CD14-positive monocyte (primary cell): ENCODE results near the gene OR2T33. TPM values are rescaled to one million over a fixed set of nuclear protein-coding genes. Genes with fewer than 3 reads are reported as not detected.
A peak's percentile ranks its signal among the peaks of the same experiment; 100 is the strongest.

Experiments
- DNase-seq, 3 donors: peaks; one replicate each; pipeline ENCODE4 v3.0.0-alpha.2; 2011 to 2022
- H2AFZ ChIP-seq: 2 replicates; pipeline ENCODE4 v1.6.0; 2012; ENCODE audit warnings: mild to moderate bottlenecking, low read depth, low read length, inconsistent platforms; ENCODE audit not compliant: insufficient read depth, poor library complexity, severe bottlenecking
- H3K27ac ChIP-seq, 2 donors: 1 replicate in 1 of 2; 2 replicates in 1 of 2; pipeline ENCODE4 v1.5.1; 2012 to 2013; ENCODE audit warnings: low read length in 2 of 2, control low read depth in 1 of 2, inconsistent platforms in 1 of 2, low read depth in 1 of 2, mild to moderate bottlenecking in 1 of 2
- H3K27me3 ChIP-seq, 2 donors: one replicate each; pipeline versions ENCODE4 v1.6.0 to v1.6.1; 2011 to 2013; ENCODE audit warnings: low read length in 2 of 2; ENCODE audit not compliant: control insufficient read depth in 2 of 2, insufficient read depth in 2 of 2
- H3K36me3 ChIP-seq, 2 donors: replicated peaks in 1 of 2; 1 replicate in 1 of 2; 2 replicates in 1 of 2; pipeline versions ENCODE4 v1.5.1 to v1.6.1; 2012 to 2013; ENCODE audit warnings: low read length in 2 of 2, control low read depth in 1 of 2, inconsistent platforms in 1 of 2, mild to moderate bottlenecking in 1 of 2; ENCODE audit not compliant: insufficient read depth in 2 of 2, control insufficient read depth in 1 of 2
- H3K4me1 ChIP-seq, 2 donors: 1 replicate in 1 of 2; 2 replicates in 1 of 2; pipeline versions ENCODE4 v1.5.1 to v1.6.1; 2012 to 2013; ENCODE audit warnings: low read length in 2 of 2, control low read depth in 1 of 2, inconsistent platforms in 1 of 2, mild to moderate bottlenecking in 1 of 2, moderate library complexity in 1 of 2; ENCODE audit not compliant: insufficient read depth in 2 of 2, control insufficient read depth in 1 of 2
- H3K4me2 ChIP-seq: replicated peaks from 2 replicates; pipeline ENCODE3; 2012; ENCODE audit warnings: low read length, moderate library complexity, mild to moderate bottlenecking; ENCODE audit not compliant: poor library complexity, severe bottlenecking; ENCODE audit errors: extremely low read depth
- H3K4me3 ChIP-seq, 3 experiments: fragments of 200-600 bp in 1 of 3; sonication (generic) in 1 of 3; replicated peaks in 1 of 3; 1 replicate in 2 of 3; 2 replicates in 1 of 3; pipeline ENCODE4 v1.5.1; 2011 to 2013; ENCODE audit warnings: low read length in 3 of 3, mild to moderate bottlenecking in 3 of 3, control low read depth in 2 of 3, low read depth in 2 of 3, inconsistent platforms in 1 of 3, moderate library complexity in 1 of 3
- H3K79me2 ChIP-seq: 2 replicates; pipeline ENCODE4 v1.6.0; 2012; ENCODE audit warnings: mild to moderate bottlenecking, control low read depth, inconsistent platforms, low read length, moderate library complexity; ENCODE audit not compliant: insufficient read depth
- H3K9ac ChIP-seq: 2 replicates; pipeline ENCODE4 v1.6.0; 2017; ENCODE audit warnings: low read length, mild to moderate bottlenecking; ENCODE audit not compliant: insufficient read depth, poor library complexity, severe bottlenecking
- H3K9me3 ChIP-seq, 2 donors: replicated peaks in 1 of 2; 1 replicate in 1 of 2; 2 replicates in 1 of 2; pipeline versions ENCODE4 v1.5.1 to v1.6.1; 2012 to 2013; ENCODE audit warnings: low read length in 2 of 2, control low read depth in 1 of 2; ENCODE audit not compliant: control insufficient read depth in 1 of 2, insufficient read depth in 1 of 2
- H4K20me1 ChIP-seq: 2 replicates; pipeline ENCODE4 v1.6.0; 2012; ENCODE audit warnings: mild to moderate bottlenecking, low read length, control low read depth, moderate library complexity; ENCODE audit not compliant: insufficient read depth
- H3K27ac Mint-ChIP-seq, 7 donors: one replicate each; pipeline ENCODE4 v1.8.0; 2020; ENCODE audit warnings: mild to moderate bottlenecking in 7 of 7, mixed read lengths in 7 of 7, moderate library complexity in 6 of 7, inconsistent platforms in 2 of 7
- H3K27me3 Mint-ChIP-seq, 3 donors: one replicate each; pipeline ENCODE4 v1.8.0; 2021 to 2022; ENCODE audit warnings: low read depth in 3 of 3, mild to moderate bottlenecking in 3 of 3, mixed read lengths in 3 of 3, moderate library complexity in 3 of 3, inconsistent platforms in 1 of 3
- H3K36me3 Mint-ChIP-seq, 2 donors: one replicate each; pipeline ENCODE4 v1.8.0; 2020; ENCODE audit warnings: mixed read lengths in 2 of 2, inconsistent platforms in 1 of 2, mild to moderate bottlenecking in 1 of 2
- H3K4me1 Mint-ChIP-seq: one replicate; pipeline ENCODE4 v1.8.0; 2020; ENCODE audit warnings: mild to moderate bottlenecking, mixed read lengths
- H3K4me3 Mint-ChIP-seq, 2 donors: one replicate each; pipeline ENCODE4 v1.8.0; 2020; ENCODE audit warnings: mild to moderate bottlenecking in 2 of 2, mixed read lengths in 2 of 2, moderate library complexity in 1 of 2
- H3K9me3 Mint-ChIP-seq, 7 donors: one replicate each; pipeline ENCODE4 v1.8.0; 2020 to 2022; ENCODE audit warnings: mixed read lengths in 7 of 7, mild to moderate bottlenecking in 6 of 7, moderate library complexity in 6 of 7, inconsistent platforms in 2 of 7
- CTCF ChIP-seq: fragments of 200-600 bp; IDR thresholded peaks from one replicate; pipeline ENCODE4 v1.8.0; 2022; ENCODE audit warnings: antibody characterized with exemption, mild to moderate bottlenecking
- WGBS: methylation state at CpG from one replicate; pipeline ENCODE4 v1.1.5; 2013; ENCODE audit warnings: missing lambda C conversion rate; ENCODE audit not compliant: insufficient coverage; 5-methylcytosine and 5-hydroxymethylcytosine counted together
- intact Hi-C, 2 donors: fragments of 100-400 bp; cut with micrococcal nuclease; formaldehyde crosslinking; loops; one replicate each; pipeline versions ENCODE4 v1.15.0 to v1.15.1; 2023
- polyA plus RNA-seq, 3 donors: library from polyadenylated mRNA; depleted of rRNA in 1 of 3; unstranded in 2 of 3; stranded (reverse) in 1 of 3; fragments of 300-500 nt in 2 of 3; fragments of >200 nt in 1 of 3; fragmentation: Illumina TruSeq in 2 of 3; gene quantifications; 1 replicate in 2 of 3; 2 replicates in 1 of 3; pipeline ENCODE4 v1.2.3, GENCODE V29; 2012 to 2021

The OR2T33 gene
- polyA plus RNA-seq, 3 donors = not detected

GRCh38 chr1:248243204-248243603, 34.6 kb downstream of the OR2T33 start:
- peaks cover 26% of the 10 kb centered on the region for H3K4me1 Mint-ChIP-seq
- H3K9me3 Mint-ChIP-seq = no peaks in the 10 kb centered on the region
- peak overlapping the region in 1 of 7 donors; percentile 75 for H3K27ac Mint-ChIP-seq
- Histone ChIP-seq H4K20me1 (no peaks in the 10 kb centered on the region), H3K4me2 (peak overlapping the region; percentile 41), H3K27ac (no peak overlapping the region), H2AFZ (peak overlapping the region; percentile 19), H3K9ac (no peak overlapping the region), H3K4me1 (peaks cover 13 to 16% of the 10 kb centered on the region in 2 donors), H3K4me3 (no peak overlapping the region), H3K9me3 (no peaks in the 10 kb centered on the region), H3K79me2 (no peaks in the 10 kb centered on the region), H3K36me3 (no peaks in the 10 kb centered on the region), H3K27me3 (no peaks in the 10 kb centered on the region)
- no CpG with 5 or more reads among the region's 14 CpGs for WGBS
- peaks cover 0 to 4% (median 2%) of the 10 kb centered on the region in 3 donors for H3K27me3 Mint-ChIP-seq
- DNase-seq = peak; percentile 19 to 36 (median 35)
- H3K4me3 Mint-ChIP-seq = peak overlapping the region in 1 of 2 donors; percentile 82
- peak; percentile 85 for TF ChIP-seq CTCF
- intact Hi-C loops = loop anchor here in 1 of 2 donors (5.0 kb wide), 1 partner anchor 564 kb away; no protein-coding TSS in a partner anchor
- no peaks in the 10 kb centered on the region for H3K36me3 Mint-ChIP-seq

- Mint-ChIP-seq H3K9me3 (peaks cover 0 to 6% (median 3%) of the 10 kb centered on the region in 7 donors), H3K36me3 (no peaks in the 10 kb centered on the region), H3K4me1 (peaks cover 5% of the 10 kb centered on the region), H3K27ac (no peak overlapping the region), H3K27me3 (peaks cover 0 to 7% (median 2%) of the 10 kb centered on the region in 3 donors), H3K4me3 (no peak overlapping the region)
- WGBS = 93% methylated on average over 6 of the region's 9 CpGs
- no peaks in the 10 kb centered on the region for H3K79me2 ChIP-seq
- no peaks in the 10 kb centered on the region for H3K36me3 ChIP-seq
- no peak overlapping the region for H3K27ac ChIP-seq
- DNase-seq = no peak
- no peaks in the 10 kb centered on the region for H3K27me3 ChIP-seq
- no peak overlapping the region for H2AFZ ChIP-seq
- no peaks in the 10 kb centered on the region for H4K20me1 ChIP-seq
- intact Hi-C loops = no loop called here
- H3K9me3 ChIP-seq = no peaks in the 10 kb centered on the region
- no peak for TF ChIP-seq CTCF
- no peak overlapping the region for H3K4me3 ChIP-seq
- no peak overlapping the region for H3K4me2 ChIP-seq
- H3K4me1 ChIP-seq = peaks cover 0 to 5% of the 10 kb centered on the region in 2 donors
- no peak overlapping the region for H3K9ac ChIP-seq
Measured at GRCh38 chr1:248239478-248239877, 38.3 kb downstream of the OR2T33 start.
